DMS 273 (cell line): ENCODE results near the gene SH2D3A.
"Not testable (repeated sequence)": the region's sequence is repeated elsewhere in the genome, so short reads cannot be mapped to it uniquely, and the experiment has no call there.

Source experiments
- DNase-seq: peaks from one replicate; lab custom pipeline; 2025; ENCODE audit not compliant: unreplicated experiment; lab: John Stamatoyannopoulos, UW

Gene SH2D3A

GRCh38 chr19:6710273-6711077 is 56.8 kb downstream of the SH2D3A start:
- DNase-seq, result no peak

DNA sequence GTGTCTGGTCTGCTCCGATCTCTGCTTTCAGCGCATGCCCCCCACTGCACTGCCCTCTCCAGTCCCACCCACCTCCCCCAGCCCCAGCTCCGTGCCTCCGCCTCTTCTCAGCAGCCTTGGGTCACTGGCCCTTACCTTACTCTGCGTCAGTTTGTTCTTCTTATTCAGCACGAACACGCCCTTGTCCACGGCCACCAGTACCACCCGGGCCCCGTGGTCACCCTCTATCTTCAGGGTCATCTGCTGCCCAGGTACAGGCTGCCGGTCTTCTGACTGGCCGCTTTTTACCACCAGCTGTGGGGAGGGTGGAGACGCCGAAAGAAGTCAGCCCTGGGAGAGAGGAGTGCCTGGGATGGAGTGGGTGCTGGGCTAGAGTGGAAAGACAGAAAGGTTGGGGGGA is 57.7 kb downstream of the SH2D3A start:
- DNase-seq, result no peak

GRCh38 chr19:6708913-6709312 is 58.3 kb downstream of the SH2D3A start:
- DNase-seq, result not testable (repeated sequence)

DNA sequence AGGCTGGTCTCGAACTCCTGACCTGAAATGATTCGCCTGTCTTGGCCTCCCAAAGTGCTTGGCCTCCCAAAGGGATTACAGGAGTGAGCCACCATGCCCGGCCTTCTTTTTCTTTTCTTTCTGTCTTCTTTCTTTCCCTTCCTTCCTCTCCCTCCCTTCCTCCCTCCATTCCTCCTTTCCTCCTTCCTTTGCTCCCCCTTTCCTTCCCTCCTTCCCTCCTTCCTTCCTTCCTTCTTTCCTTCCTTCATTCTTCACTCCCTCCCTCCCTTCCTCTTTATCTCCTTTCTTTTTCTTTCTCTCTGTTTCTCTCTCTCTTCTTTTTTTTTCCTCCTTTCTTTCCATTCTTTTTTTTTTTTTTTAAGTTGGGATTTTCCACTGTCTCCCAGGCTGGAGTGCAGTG is 58.9 kb downstream of the SH2D3A start:
- DNase-seq, result no peak

DNA sequence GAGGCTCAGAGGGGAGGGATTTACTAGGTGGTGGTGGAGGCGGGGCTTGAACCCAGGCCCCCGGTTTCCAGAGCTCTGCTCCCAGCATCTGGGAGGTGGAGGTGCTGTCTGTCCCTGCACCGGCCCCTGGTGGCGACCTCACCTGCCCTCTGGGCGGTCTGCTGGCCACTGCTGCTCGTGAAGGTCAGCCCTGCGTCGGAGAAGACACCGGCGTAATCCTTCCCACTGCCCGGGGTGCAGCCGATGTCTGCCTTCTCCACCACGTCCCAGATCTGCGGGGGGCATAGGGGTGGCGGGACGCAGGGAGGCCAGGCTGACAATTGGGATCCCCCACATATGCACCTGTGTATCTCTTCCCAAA is 59.6 kb downstream of the SH2D3A start:
- no peak for DNase-seq

DNA sequence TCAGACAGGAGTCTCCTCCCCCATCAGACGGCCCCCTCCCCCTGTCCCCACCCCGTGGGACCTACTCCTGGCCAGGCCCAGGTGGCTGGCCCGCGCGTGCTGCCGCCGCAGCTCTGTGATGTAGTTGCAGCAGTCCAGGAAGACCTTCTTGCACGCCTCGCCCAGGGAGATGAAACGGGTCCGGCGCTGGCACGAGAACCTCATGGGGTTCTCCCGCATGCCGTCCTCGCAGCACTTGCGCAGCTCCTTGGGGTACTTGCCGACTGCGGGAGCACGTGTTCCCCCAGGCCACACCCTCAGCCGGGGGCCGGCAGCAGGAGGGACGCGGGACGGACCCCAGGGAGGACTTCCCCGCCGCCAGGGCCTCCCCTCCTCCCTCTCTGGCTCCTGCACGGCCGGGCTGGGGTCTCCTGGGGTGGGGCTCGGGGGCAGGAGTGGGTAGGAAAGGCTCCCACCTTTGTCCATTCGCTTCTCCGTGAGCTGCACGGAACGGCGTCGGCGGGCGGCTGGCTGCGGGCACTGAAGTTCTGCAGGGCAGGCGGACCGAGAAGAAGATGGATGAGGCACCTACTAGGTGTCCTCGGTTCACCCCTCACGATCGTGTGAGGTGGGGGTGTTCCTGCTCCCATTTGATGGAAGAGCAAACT is 60.1 kb downstream of the SH2D3A start:
- no peak for DNase-seq

GRCh38 chr19:6706633-6706958 is 60.6 kb downstream of the SH2D3A start:
- DNase-seq, result no peak

- no peak for DNase-seq
These were observed 61.2 kb downstream of the SH2D3A start for GRCh38 chr19:6705931-6706632.
